Fibroblast of skin of scalp (primary cell): ENCODE data around the gene KCP.

Experiments
- DNase-seq: peaks from one replicate; pipeline ENCODE4 v3.0.0-alpha.2; 2013

Gene KCP

GRCh38 chr7:128838109-128838779 lies 72.3 kb downstream of the KCP start:
- no peak for DNase-seq

GRCh38 chr7:128837521-128837921 lies 73.0 kb downstream of the KCP start:
- DNase-seq, result no peak

GRCh38 chr7:128836729-128837348 lies 73.7 kb downstream of the KCP start:
- DNase-seq, result no peak

- DNase-seq, result peak; percentile 59
These were observed 74.5 kb downstream of the KCP start for GRCh38 chr7:128835790-128836641.

- DNase-seq, result no peak
These were observed 75.2 kb downstream of the KCP start for GRCh38 chr7:128835231-128835751.

GRCh38 chr7:128833946-128834325 lies 76.6 kb downstream of the KCP start:
- no peak for DNase-seq

GRCh38 chr7:128833148-128833945 lies 77.2 kb downstream of the KCP start:
- DNase-seq, result peak; percentile 89

GRCh38 chr7:128832880-128833147 lies 77.7 kb downstream of the KCP start:
- DNase-seq, result no peak

- DNase-seq, result peak; percentile 70
These were observed 78.3 kb downstream of the KCP start for GRCh38 chr7:128831994-128832879.

GRCh38 chr7:128831178-128831993 lies 79.1 kb downstream of the KCP start:
- peak; percentile 80 for DNase-seq

- DNase-seq, result peak; percentile 83
These were observed 80.0 kb downstream of the KCP start, which contains the start of gene FLNC for GRCh38 chr7:128830231-128831177. Gene FLNC, plus strand, starts transcription at chr7:128830406. Its CDS starts 232 bp downstream, at chr7:128830638.

GRCh38 chr7:128829391-128830166 lies 80.9 kb downstream of the KCP start:
- peak; percentile 81 for DNase-seq

GRCh38 chr7:128827971-128828711 lies 82.4 kb downstream of the KCP start:
- DNase-seq, result peak; percentile 84

GRCh38 chr7:128827248-128827958 lies 83.1 kb downstream of the KCP start:
- DNase-seq, result peak; percentile 88

GRCh38 chr7:128826916-128827247 lies 83.6 kb downstream of the KCP start:
- no peak for DNase-seq
